Stimulated activated CD8-positive, alpha-beta memory T cell treated with anti-CD3 and anti-CD28 coated beads, Interleukin-4, amount 100 ng/mL, for 24 hours (primary cell): ENCODE results near the gene NOL12.
A peak's percentile ranks its signal among the peaks of the same experiment; 100 is the strongest.
"Not testable (repeated sequence)": the region's sequence is repeated elsewhere in the genome, so short reads cannot be mapped to it uniquely, and the experiment has no call there.

ENCODE experiments used
- DNase-seq: peaks from one replicate; pipeline ENCODE4 v3.0.0-alpha.2; 2020; ENCODE audit warnings: low read depth

The NOL12 gene, protein sequence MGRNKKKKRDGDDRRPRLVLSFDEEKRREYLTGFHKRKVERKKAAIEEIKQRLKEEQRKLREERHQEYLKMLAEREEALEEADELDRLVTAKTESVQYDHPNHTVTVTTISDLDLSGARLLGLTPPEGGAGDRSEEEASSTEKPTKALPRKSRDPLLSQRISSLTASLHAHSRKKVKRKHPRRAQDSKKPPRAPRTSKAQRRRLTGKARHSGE

DNA sequence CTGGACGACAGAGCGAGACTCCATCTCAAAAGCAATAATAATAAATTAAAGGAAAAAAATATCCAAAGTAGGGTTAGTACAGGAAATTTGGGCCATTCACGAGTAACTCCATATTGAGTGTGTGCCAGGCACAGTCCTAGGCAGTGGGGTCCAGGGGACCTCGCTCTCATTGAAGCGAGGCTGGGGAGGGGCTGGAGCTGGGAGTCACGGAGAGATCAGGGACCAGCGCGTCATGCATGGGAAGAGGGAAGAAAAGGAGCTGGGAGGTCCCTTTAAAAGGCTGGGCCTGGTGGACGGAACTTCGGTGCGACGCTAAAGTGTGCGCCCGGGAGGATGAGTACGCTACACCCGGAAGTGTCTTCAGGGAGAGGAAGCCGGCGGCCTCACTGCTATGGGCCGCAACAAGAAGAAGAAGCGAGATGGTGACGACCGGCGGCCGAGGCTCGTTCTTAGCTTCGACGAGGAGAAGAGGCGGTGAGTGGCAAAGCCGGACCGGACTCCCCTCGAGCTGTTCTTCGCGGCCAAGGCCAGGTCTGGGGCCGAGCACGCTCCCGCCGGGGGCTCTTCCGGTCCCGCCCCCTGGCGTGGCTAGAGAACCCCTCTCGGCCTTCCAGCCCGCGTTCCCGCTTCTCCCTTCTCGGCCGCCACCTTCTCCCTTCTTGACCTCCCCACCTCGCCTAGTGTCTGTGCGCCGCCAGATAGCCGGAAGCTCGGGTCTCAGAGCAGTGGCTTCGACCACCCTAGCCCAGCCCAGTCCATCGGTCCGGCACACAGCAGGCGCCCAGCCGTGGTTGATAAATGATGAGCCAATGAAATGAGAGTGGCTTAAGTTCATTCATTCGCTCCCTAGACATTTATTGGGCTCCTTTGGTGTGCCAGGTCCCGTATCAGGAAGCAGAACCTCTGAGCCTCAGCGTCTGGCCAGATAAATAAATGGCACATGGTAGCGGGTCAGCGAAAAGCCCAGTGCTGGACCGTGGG lies at the start of gene NOL12:
Gene NOL12, plus strand, starts transcription at position 342 of the 981 bp plus-strand sequence. Its CDS starts 50 bp downstream, at position 392.
- peak; percentile 56 for DNase-seq

DNA sequence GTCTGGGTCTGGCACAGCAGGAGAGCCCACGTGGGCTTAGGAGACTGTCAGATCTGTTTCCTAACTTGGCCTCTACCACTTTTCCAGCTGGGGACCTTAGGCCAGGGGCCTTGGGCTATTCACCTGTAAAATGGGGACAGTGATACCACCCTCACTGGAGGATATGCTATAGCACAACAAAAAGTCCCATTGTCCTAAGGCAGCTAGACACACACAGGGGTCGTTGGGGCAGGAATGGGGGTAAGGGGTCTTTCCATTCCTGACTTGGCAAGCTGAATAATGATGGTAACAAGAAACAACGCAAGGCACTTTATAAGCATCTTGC lies 49.2 kb upstream of the NOL12 start:
- no peak for DNase-seq

DNA sequence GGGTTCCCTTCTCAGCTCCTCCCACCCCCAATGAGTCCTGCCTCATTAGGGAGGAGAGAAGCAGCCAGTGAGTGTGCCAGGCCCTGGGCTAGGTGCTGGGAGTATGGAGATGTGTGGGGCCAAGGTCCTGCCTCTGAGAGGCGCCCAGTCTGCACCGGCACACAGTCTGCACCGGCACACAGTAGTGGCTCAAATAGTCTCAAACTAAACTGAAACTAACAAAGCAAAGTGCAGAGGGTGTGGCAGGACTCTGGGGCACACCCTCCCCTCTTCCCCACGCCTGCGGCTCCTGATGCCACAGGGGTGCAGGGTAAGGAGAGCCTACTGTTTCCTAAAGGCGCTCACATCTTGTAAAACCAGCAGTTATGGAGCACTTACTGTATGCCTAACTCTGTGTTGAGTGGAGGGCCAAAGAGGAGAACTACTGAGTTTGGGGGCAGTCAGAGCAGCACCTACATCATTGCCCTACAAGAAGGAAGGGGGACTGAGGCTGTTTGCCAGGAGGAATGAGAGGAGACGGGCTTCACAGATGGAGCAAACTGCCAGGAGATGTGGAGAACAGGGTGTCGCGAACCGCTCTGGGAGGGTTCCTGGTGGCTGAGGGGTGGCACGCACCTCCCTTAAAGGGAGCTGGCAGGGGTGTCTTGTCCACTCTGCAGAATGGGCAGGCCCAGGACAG lies 47.6 kb upstream of the NOL12 start:
- DNase-seq: no peak

DNA sequence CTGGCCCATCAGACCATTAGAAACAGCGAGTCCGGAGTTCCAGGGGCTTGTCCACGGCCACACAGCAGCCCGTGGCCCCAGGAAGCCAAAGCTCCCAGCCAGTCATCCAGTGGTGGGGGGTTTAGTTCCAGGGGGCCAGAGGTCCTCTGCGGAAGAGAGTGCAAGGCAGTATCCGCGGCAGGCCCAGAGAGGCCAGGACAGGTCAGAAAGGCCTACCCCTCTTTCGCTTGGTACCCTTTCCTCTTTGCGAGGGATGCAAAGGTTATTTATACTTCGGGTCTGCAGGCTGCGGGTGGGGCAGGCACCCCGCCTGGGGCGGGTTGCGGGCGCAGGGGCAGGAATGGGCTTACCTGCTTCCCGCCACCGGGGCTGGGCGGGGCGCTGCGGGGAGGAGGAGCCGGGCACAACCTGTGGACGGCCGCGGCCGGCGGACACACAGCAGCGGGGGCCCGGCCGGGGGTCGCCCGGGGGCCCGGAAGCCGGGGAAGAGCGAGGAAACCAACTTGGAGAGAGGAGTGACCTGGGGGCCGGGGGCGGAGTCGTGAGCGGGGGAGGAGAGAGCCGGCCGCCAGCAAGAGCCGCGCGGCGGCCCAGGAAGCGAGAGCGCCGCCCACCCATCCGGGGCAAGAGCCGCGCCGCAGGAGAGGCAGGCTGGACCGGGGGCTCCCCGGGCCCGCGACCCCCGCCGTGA lies 46.9 kb upstream of the NOL12 start, which contains the start of gene SH3BP1:
Gene SH3BP1, plus strand, starts transcription at position 600 of the 691 bp plus-strand sequence. CDS start 119 bp downstream, outside the sequence.
- peak; percentile 50 for DNase-seq

DNA sequence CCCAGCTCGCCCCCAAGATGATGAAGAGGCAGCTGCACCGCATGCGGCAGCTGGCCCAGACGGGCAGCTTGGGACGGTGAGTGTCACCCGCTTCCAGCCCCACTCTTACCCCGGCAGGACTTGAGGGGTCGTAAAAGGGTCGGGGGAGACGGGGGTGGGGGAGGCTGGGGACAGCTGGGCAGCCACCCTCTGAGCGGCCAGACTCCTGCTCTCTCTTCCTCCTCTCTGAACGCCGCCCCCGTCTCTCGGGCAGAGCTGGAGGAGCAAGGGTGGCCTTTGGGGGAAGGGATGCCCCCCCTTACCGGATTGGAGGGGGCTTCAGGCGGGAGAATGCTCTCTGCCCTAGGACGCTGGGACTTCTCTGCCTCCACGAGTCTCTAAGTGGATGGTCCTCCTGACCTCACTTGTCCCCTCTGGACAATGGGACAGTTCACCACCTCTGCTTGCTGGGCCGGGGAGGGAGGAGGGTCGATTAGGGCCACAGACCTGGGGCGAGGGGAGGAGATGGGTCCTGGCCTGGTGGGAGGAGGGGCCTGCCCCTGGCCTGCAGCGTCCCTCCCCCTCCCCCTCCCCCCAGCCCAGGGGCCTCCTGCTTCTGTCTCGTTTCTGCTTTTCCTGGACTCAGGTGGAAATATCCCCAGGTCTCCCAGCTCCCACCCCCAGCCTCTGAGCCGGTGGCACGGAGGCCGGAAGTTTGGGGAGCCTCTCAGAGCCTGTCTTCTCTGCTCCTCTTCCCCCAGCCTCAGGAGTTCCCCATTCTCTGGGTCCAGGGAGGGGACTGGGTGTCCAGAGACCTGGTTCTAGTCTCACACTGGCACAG lies 46.2 kb upstream of the NOL12 start:
- no peak for DNase-seq

DNA sequence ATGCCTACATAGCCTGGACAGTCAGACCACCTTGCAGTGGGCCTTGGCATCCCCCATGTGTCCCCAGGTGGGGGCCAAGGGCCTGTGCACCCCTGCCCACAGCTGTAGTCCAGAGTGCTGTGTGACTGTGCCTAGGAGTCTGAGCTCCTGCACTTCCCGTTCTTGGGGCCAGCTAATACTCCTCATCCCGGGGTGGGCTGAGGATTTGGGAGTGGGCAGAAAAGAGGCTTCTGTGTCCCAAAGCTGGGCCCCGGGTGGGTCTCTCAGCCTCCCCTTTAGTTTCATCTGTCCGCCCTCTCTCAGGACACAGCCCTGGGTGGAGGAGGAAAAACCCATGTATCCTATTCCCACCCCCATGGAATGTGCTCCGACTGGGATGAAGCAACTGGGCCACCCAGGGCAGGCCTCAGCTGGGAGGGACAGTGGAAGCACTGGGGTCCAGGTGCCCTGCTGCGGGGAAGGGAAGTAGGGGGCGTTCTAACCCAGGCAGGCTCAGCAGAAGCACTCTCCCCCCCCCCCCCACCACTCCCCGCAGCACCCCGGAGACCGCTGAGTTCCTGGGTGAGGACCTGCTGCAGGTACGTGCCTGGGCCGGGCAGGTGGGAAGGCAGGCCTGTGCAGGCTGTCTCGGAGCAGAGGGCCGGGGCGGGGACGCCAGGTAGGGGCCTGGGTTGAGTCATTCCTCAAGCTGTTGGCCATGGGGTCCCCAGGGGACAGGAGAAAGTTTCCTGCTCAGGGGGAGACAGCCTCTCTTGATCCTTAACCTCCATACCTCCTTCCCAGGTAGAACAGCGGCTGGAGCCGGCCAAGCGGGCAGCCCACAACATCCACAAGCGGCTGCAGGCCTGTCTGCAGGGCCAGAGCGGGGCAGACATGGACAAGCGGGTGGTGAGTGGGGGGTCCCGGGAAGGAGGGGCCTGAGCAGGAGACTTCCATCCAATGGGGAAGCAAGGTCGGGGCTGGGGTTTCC lies 45.3 kb upstream of the NOL12 start:
- no peak for DNase-seq

DNA sequence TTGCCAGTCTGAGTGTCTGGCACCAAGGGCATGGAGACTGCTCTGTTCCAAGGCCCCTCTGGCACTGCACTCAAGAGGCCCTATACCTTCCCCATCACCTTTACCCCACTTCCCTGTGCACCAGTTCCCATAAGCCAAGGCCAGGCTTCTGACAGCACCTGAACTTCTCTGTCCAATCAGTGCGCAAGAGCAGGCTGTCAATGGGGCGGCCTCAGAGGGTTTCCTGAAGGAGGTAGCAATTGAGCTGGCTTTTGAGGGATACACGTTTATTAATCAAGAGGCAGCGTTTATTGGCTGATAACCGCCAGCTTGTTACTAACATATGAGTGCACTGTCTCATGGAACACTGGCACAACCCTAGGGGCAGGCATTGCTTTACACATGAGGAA lies 44.6 kb upstream of the NOL12 start:
- no peak for DNase-seq

DNA sequence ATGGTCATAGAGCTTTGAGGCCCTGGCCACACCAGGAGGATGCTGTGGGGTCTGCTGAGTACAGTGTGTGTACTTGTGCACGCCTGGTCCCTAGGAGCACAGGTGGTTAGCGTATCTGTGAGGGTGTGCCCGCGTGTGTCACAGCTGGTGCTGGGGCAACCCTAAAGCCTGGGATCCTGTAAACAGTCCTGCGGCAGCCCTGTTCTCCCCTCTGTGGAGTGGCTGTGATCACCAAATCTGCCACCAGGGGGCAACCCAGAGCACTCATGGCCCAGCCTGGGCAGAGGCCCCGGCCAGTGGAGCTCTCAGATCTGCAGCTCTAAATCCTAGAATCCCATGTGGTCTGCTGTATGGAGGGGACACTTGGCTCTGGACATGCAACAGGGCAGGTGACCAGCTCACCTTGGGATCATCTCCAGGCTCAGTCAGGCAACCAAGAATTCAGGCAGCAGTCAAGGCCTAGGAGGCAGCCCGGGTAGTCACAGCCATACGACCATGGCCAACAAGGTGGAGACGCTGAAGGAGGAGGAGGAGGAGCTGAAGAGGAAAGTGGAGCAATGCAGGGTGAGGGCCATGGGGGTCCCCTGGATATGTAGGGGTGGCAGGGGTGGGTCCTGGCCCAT lies 42.8 kb upstream of the NOL12 start:
- peak; percentile 82 for DNase-seq

DNA sequence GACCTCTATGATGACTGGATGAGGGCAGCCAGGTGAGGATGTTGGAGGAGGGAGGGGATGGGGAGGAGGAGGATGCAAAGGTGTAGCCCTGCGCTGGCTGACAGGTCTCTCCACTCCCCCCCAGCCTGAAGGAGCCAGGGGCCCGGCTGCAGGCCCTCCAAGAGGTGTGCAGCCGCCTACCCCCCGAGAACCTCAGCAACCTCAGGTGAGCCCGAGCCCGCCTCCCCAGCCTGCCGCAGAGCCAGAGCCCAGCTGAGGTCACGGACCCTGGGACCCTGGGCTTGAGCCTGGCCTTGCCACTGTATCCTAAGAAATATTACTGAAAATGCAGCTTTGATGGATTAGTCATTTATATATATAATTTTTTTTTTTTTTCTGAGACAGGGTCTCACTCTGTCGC lies 38.8 kb upstream of the NOL12 start:
- no peak for DNase-seq

DNA sequence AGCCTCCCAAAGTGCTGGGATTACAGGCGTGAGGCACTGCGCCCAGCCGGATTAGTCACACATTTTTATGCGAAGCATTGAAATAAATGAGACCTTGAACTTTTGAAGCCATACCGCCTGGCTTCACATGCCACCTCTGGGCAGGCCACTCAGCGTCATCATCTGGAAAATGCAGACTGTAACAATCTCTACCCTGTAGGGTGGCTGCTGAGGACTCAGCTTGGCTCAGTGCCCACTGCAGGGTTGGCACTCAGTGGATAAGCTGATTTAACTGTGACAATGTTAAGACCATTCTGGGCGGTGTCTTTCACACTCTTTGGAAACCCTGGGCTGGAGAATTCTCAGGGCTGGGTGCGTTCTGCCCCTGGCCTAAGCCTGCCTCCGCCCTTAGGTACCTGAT lies 38.2 kb upstream of the NOL12 start:
- no peak for DNase-seq

DNA sequence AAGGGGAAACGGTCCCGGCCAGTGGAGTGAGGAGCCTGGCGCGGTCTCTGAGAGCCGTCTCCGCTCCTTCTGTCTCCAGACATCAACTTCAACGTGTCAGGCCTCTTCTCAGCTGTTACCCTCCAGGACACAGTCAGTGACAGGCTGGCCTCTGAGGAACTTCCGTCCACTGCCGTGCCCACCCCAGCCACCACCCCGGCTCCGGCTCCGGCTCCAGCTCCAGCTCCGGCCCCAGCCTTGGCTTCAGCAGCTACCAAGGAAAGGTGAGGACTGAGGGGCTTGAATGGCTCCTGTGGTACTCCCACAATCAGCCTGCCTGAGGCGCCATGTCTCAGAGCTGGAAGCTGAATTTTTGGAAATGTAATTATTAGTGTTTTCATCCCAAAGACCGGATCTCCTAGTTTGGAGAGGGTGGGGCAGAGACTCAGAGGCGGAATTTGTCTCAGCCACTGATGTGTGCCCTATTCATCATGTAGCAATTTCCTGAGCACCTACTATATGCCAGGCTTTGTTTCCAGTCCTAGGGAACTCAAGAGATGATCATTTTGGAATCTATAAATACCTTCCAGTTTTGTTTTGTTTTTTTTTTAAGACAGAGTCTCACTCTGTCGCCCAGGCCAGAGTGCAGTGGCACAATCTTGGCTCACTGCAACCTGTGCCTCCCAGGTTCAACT lies 35.5 kb upstream of the NOL12 start:
- DNase-seq: no peak

DNA sequence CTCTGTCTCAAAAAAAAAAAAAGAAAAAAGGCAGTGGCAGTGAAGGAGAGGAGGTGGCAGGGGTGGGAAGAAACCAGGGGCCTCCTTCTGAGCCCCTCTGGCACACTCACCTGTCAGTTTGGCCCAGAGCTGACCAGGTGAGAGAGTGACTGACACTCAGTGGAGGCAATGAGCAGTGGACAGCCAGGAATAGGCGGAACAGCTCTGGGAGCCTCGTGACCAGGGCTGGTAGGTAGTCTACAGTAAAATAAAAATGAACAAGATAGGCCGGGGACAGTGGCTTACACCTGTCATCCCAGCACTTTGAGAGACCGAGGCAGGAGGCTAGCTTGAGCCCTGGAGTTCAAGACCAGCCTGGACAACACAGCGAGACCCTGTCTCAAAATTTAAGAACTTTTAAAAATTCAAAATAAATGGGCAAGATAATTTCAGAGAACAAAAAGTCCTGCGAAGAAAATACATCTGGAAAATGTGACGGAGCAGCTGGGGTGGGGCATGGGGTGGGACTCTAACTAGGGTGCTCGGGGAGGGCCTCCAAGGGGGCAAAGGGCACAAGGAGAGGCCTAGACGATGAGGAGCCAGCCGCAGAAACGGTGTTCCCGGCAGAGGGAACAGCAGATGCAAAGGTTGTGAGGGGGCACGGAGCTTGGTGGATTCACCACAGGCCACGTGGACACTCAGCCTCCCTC lies 31.4 kb upstream of the NOL12 start:
- no peak for DNase-seq

DNA sequence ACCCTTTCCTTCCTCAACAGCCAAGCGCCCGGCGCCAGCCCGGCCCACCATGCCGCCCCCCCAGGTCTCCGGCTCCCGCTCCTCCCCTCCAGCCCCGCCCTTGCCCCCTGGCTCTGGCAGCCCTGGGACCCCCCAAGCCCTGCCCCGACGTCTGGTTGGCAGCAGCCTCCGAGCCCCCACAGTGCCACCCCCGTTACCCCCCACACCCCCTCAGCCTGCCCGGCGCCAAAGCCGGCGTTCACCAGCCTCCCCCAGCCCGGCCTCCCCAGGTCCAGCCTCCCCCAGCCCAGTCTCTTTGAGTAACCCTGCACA lies 30.9 kb upstream of the NOL12 start:
- DNase-seq: no peak

DNA sequence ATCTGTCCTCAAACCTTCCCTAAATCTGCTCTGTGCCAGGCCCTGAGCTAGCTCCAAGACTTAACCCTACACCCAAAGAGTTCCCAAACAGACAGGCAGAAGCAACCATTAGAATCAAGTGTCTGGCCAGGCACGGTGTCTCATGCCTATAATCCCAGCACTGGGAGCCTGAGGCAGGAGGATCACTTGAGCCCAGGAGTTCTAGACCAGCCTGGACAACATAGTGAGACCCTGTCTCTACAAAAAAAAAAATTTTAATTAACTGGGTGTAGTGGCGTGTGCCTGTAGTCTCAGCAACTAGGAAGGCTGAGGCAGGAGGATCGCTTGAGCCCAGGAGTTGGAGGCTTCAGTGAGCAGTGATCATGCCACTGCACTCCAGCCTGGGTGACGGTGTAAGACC lies 29.6 kb upstream of the NOL12 start:
- not testable (repeated sequence) for DNase-seq

DNA sequence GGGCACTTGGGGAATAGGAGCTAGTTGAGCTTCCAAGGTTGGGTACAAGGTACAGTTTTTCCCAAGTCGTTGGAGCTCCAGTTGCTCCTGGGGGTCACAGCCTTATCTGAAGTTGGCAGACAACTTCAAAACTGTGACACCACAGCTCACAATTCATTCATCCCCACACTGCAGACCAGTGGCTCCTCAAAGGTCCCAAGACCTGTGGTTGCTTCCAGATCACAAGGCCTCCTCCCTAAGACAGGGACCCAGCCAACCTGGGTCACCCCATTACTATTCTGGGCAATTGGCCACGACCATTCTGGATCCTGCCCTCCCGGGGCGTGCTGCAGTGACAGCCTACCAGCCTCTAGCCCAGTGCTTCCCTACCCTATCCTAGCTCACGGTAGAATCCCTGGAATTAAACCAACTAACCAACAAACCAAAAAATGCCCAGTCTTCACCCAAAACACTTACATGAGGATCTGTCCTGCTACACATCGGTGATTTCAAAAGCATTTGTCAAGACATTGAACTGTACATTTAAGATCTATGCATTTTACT lies 28.5 kb upstream of the NOL12 start:
- DNase-seq: no peak

DNA sequence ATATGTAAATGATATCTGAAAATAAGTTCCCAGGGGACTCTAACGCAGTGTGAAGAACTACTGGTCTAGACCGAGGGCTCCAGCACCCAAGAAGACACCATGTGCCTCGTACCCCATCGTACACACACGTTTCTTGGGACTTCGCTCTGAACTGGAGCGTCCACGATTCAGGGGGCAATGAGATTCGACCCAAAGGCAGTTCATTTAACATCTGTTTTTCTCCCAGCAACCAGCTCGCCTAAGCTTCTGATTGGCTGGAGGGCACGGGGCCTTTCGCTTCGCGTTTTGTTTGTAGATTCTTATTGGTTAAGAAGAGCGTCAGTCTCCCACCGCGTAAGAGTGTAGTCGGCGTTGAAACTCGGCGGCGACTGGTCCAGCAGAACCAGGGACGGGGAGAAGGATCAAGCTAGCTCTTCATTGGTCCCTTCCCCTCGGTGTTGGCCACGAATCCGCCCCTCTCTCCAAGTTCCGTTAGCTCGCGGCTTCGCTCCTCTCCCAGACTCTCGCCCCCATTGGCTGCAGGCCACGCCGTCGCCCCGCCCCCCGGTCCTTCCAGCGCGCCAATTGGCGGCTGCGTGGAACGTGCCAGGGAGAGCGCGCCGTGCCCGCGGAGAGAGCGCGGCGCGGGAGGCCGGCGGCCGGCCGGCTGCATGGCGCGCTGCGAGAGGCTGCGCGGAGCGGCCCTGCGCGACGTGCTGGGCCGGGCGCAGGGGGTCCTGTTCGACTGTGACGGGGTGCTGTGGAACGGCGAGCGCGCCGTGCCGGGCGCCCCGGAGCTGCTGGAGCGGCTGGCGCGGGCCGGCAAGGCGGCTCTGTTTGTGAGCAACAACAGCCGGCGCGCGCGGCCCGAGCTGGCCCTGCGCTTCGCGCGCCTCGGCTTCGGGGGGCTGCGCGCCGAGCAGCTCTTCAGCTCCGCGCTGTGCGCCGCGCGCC lies 27.7 kb upstream of the NOL12 start, which contains the start of gene PDXP:
Gene PDXP, plus strand, starts transcription at position 591 of the 933 bp plus-strand sequence. Its CDS starts 60 bp downstream, at position 651.
- peak; percentile 98 for DNase-seq
